Putamen (tissue), 1 donor: ENCODE results near the gene TRUB2.
"Not testable (repeated sequence)": the region's sequence is repeated elsewhere in the genome, so short reads cannot be mapped to it uniquely, and the experiment has no call there.

Experiments used
- DNase-seq: peaks from one replicate; pipeline ENCODE4 v3.0.0-alpha.2; 2016; ENCODE audit warnings: low spot score

Gene TRUB2

GRCh38 chr9:128340691-128341434 is 18.6 kb upstream of the TRUB2 start:
- peak; percentile 6 for DNase-seq

GRCh38 chr9:128339761-128340690 is 17.8 kb upstream of the TRUB2 start, which contains the start of gene SLC27A4:
SLC27A4 (plus strand) TSS chr9:128340527; CDS start chr9:128343133, 2,606 bp downstream.
- peak; percentile 83 for DNase-seq

- DNase-seq, result not testable (repeated sequence)
Observed at GRCh38 chr9:128338852-128339614, 16.8 kb upstream of the TRUB2 start.

- DNase-seq, result no peak
Observed at GRCh38 chr9:128337936-128338335, 15.7 kb upstream of the TRUB2 start.

- DNase-seq, result no peak
Observed at GRCh38 chr9:128335914-128336313, 13.7 kb upstream of the TRUB2 start.

GRCh38 chr9:128335161-128335560 is 12.9 kb upstream of the TRUB2 start:
- no peak for DNase-seq

GRCh38 chr9:128333451-128333869 is 11.2 kb upstream of the TRUB2 start:
- no peak for DNase-seq

GRCh38 chr9:128325629-128326028 is 3.4 kb upstream of the TRUB2 start:
- DNase-seq, result no peak

- DNase-seq, result no peak
Observed at GRCh38 chr9:128324401-128324800, 2.2 kb upstream of the TRUB2 start.

GRCh38 chr9:128323791-128324190 is 1.5 kb upstream of the TRUB2 start:
- DNase-seq, result no peak

- no peak for DNase-seq
Observed at GRCh38 chr9:128323212-128323730, 1.0 kb upstream of the TRUB2 start.

GRCh38 chr9:128321879-128322403 is 306 bp downstream of the TRUB2 start:
- no peak for DNase-seq

GRCh38 chr9:128321343-128321742 is 904 bp downstream of the TRUB2 start:
- DNase-seq, result no peak

- no peak for DNase-seq
Observed at GRCh38 chr9:128317629-128318028, 4.6 kb downstream of the TRUB2 start.

GRCh38 chr9:128316421-128316820 is 5.8 kb downstream of the TRUB2 start:
- peak; percentile 97 for DNase-seq

- no peak for DNase-seq
Observed at GRCh38 chr9:128314697-128315096, 7.5 kb downstream of the TRUB2 start.

- no peak for DNase-seq
Observed at GRCh38 chr9:128310461-128310860, 11.8 kb downstream of the TRUB2 start.

GRCh38 chr9:128309551-128309950 is 12.7 kb downstream of the TRUB2 start:
- no peak for DNase-seq

- no peak for DNase-seq
Observed at GRCh38 chr9:128304971-128305288, 17.3 kb downstream of the TRUB2 start.

- no peak for DNase-seq
Observed at GRCh38 chr9:128304136-128304970, 17.9 kb downstream of the TRUB2 start.
